ENCODE data around the gene CDK13. TPM values are rescaled to one million over a fixed set of nuclear protein-coding genes. Genes with fewer than 3 reads are reported as not detected.

The CDK13 gene
- total RNA-seq, 1 experiment from 2014 or later = 45.9 TPM

GRCh38 chr7:40024841-40025240 lies 74.8 kb downstream of the CDK13 start:
- Mint-ChIP-seq H3K9me3 (ENCODE audit: unreplicated experiment) (no peaks in the 10 kb centered on the region), H3K27ac (ENCODE audit: unreplicated experiment) (no peak overlapping the region)
- CTCF ChIA-PET = interaction anchor here (1.4 kb wide), 1 partner anchor 27 kb away, joined by 8 read pairs; no protein-coding TSS in a partner anchor

GRCh38 chr7:40027545-40027944 lies 77.5 kb downstream of the CDK13 start:
- TF ChIP-seq CTCF (IDR thresholded peaks at IDR 0.05; ENCODE audit: insufficient read depth in 1 of 2, low read depth in 1 of 2, low read length in 1 of 2, severe bottlenecking in 1 of 2, unreplicated experiment in 1 of 2) = no peak
- Histone ChIP-seq H3K4me3 (ENCODE audit: low read depth, low read length) (no peak overlapping the region), H3K36me3 (ENCODE audit: control insufficient read depth, insufficient read depth, low read length) (no peaks in the 10 kb centered on the region; the same call in 1 of the 2 replicates), H3K4me1 (no peaks in the 10 kb centered on the region), H3K27me3 (replicated peaks; ENCODE audit: control insufficient read depth, insufficient read depth, low read length) (no peaks in the 10 kb centered on the region), H3K9me3 (no peaks in the 10 kb centered on the region)
- ChIA-PET POLR2A (no interaction called here), CTCF (interaction anchor here (0.7 kb wide), 1 partner anchor 131 kb away, joined by 7 read pairs; no protein-coding TSS in a partner anchor)
- no peaks in the 10 kb centered on the region for H3K4me1 Mint-ChIP-seq (ENCODE audit: low read depth, unreplicated experiment)
- intact Hi-C loops (cut with micrococcal nuclease; ENCODE audit: unreplicated experiment) = no loop called here
- no peak overlapping the region for H3K4me3 Mint-ChIP-seq (ENCODE audit: unreplicated experiment)
- H3K27me3 Mint-ChIP-seq (ENCODE audit: insufficient read depth, unreplicated experiment) = no peaks in the 10 kb centered on the region
- no TSS peak for BruUV-seq (replicated peaks)
- peaks cover 46% of the 10 kb centered on the region for H3K36me3 Mint-ChIP-seq (ENCODE audit: insufficient read depth, unreplicated experiment)
- H3K9me3 Mint-ChIP-seq (ENCODE audit: unreplicated experiment) = no peaks in the 10 kb centered on the region
- no peak for DNase-seq
- no peak overlapping the region for H3K27ac Mint-ChIP-seq (ENCODE audit: unreplicated experiment)

More at GRCh38 chr7:40024841-40025240, 74.8 kb downstream of the CDK13 start:
- H3K36me3 Mint-ChIP-seq (ENCODE audit: insufficient read depth, unreplicated experiment) = peaks cover 49% of the 10 kb centered on the region
- no peak for DNase-seq
- no peaks in the 10 kb centered on the region for H3K4me1 ChIP-seq
- H3K4me3 ChIP-seq (ENCODE audit: low read depth, low read length) = no peak overlapping the region
- POLR2A ChIA-PET = no interaction called here
- H3K27me3 ChIP-seq (replicated peaks; ENCODE audit: control insufficient read depth, insufficient read depth, low read length) = no peaks in the 10 kb centered on the region
- BruUV-seq (replicated peaks) = no TSS peak
- peaks cover 6% of the 10 kb centered on the region for H3K4me1 Mint-ChIP-seq (ENCODE audit: low read depth, unreplicated experiment)
- H3K9me3 ChIP-seq = no peaks in the 10 kb centered on the region
- TF ChIP-seq CTCF (IDR thresholded peaks at IDR 0.05; ENCODE audit: insufficient read depth in 1 of 2, low read depth in 1 of 2, low read length in 1 of 2, severe bottlenecking in 1 of 2, unreplicated experiment in 1 of 2) = no peak
- no peaks in the 10 kb centered on the region; the same call in 1 of the 2 replicates for H3K36me3 ChIP-seq (ENCODE audit: control insufficient read depth, insufficient read depth, low read length)
- H3K27me3 Mint-ChIP-seq (ENCODE audit: insufficient read depth, unreplicated experiment) = no peaks in the 10 kb centered on the region
- intact Hi-C loops (cut with micrococcal nuclease; ENCODE audit: unreplicated experiment) = no loop called here
- no peak overlapping the region for H3K4me3 Mint-ChIP-seq (ENCODE audit: unreplicated experiment)

DNA sequence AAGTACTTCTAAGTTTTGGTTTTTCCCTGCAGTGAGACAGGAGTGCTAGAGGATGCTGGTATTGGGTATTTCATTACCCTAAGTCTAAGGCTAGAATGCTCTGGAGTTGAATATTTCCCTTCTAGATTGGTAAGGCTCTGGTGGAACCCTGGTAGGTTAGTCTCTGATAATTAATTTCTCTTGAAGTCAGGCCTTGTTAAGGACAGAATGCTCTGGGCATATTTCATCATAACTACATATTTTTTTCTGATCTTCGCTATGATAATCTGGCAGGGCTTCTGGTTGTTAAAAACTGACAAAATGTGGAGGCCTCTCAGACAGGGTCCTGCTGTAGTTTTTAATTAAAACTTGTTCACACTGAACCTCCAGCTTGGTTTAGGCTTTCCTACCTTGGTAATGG lies 83.8 kb downstream of the CDK13 start:
- BruUV-seq (replicated peaks) = no TSS peak
- no peaks in the 10 kb centered on the region for H3K4me1 ChIP-seq
- intact Hi-C loops (cut with micrococcal nuclease; ENCODE audit: unreplicated experiment) = no loop called here
- no peaks in the 10 kb centered on the region; the same call in 1 of the 2 replicates for H3K36me3 ChIP-seq (ENCODE audit: control insufficient read depth, insufficient read depth, low read length)
- ChIA-PET CTCF (no interaction called here), POLR2A (no interaction called here)
- TF ChIP-seq CTCF (IDR thresholded peaks at IDR 0.05; ENCODE audit: insufficient read depth in 1 of 2, low read depth in 1 of 2, low read length in 1 of 2, severe bottlenecking in 1 of 2, unreplicated experiment in 1 of 2) = no peak
- Mint-ChIP-seq H3K9me3 (ENCODE audit: unreplicated experiment) (no peaks in the 10 kb centered on the region), H3K36me3 (ENCODE audit: insufficient read depth, unreplicated experiment) (peaks cover 10% of the 10 kb centered on the region), H3K4me3 (ENCODE audit: unreplicated experiment) (no peak overlapping the region), H3K27me3 (ENCODE audit: insufficient read depth, unreplicated experiment) (no peaks in the 10 kb centered on the region), H3K4me1 (ENCODE audit: low read depth, unreplicated experiment) (no peaks in the 10 kb centered on the region), H3K27ac (ENCODE audit: unreplicated experiment) (no peak overlapping the region)
- no peaks in the 10 kb centered on the region for H3K9me3 ChIP-seq
- H3K27me3 ChIP-seq (replicated peaks; ENCODE audit: control insufficient read depth, insufficient read depth, low read length) = no peaks in the 10 kb centered on the region
- no peak for DNase-seq
- no peak overlapping the region for H3K4me3 ChIP-seq (ENCODE audit: low read depth, low read length)
